Pulmonary artery endothelial cell (primary cell): Measurements from ENCODE around the gene WDFY4. TPM values are rescaled to one million over a fixed set of nuclear protein-coding genes. Genes with fewer than 3 reads are reported as not detected.

Experiments
- DNase-seq: peaks from one replicate; pipeline ENCODE4 v3.0.0-alpha.2; 2011; ENCODE audit warnings: low read depth, low spot score
- total RNA-seq: library from RNA; depleted of rRNA; stranded (reverse); fragments of >200 nt; gene quantifications from 2 replicates; pipeline ENCODE4 v1.2.3, GENCODE V29; 2014

Gene WDFY4
- total RNA-seq, 1 donor from 2014 or later = 19.1 TPM

DNA sequence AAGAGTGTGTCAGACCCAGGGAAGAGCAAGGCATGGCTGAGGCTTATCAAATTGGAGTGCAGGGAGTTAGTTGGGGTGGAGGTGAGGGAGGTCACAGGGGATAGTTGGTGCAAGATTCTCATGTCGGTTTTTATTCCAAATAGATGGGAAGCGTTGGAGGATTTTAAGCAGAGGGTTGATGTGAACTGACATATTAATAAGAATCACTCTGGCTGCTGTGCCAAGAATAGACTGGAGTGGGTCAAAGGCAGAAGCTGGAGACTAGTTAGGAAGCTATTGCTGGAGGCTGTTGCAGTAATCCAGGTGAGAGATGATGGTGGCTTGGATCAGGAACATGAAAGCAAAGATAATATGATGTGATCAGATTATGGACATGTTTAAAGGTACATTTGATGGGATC is 218.5 kb downstream of the WDFY4 start:
- DNase-seq = no peak

DNA sequence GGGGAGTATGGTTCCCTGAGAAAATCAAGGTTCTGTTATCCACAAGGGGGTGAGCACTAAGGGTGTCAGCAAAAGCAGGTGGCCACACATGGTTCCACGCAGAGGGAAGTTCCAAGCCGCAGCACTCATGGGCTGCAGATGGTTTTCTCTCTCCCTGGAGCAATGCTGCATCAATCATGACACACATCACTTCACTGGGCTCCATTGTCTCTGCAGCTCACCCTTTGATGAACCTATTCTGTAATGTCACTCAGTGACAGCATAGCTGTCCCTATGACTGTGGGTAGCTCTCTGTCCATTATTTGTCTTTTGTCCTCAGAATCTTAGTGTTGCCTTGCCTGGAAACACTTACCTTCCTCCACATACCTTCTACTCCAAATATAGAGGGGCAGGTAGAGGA is 220.2 kb downstream of the WDFY4 start:
- no peak for DNase-seq

DNA sequence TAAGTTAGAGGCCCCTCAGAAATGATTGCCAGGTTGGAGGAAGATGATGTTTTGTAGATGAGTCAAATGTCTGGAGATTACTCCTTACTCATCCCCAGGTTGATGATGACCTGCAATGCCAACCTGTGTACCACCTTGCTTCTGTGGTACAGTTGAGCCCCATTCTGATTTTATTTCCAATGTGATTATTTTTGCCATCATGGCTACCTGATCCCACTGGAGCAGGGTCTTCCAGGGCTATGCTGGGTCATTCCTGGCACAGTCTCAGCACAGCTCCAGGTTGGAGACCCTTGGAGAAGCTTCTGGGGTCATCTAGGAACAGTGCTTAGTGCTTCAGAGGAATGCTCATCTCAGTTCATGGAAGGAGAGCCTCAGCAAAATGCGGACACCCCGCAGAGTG is 220.6 kb downstream of the WDFY4 start:
- no peak for DNase-seq

DNA sequence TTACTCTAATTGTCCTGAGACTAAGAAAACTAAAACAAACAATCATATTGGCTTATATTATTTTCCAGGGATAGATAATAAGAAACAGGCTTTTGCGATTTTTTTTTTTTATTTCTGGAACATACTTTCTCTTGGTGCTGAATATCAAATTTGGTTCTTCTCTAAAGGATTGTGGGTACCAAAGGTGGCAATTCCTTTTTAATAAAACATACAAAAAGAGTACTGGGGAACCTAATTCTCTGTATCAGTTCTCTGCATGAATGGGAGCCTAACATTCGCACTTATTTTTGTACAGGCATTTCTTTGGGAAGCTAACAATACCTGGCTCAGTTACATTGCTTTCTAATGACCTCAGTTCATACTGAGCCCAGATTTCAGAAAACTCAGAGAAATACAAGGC is 222.2 kb downstream of the WDFY4 start:
- DNase-seq = no peak

DNA sequence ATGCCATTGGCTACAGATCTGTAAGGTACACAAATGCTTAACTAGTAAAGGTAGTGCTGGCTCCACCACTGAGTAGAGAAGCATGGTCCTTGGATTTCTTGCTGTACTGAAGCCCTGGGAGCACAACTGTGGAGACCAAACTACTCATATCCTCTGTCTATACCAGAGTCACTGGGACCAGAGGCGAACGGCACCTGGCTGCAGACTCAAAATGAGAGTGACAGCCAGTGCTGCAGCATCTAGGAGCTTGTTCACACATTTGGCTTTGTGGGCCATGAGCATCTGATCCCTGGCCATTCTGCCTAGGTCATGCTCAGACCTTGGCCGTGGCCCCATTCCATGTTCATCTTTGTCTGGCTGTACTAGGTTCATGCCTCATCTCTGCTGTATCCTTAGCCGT is 223.1 kb downstream of the WDFY4 start:
- no peak for DNase-seq

DNA sequence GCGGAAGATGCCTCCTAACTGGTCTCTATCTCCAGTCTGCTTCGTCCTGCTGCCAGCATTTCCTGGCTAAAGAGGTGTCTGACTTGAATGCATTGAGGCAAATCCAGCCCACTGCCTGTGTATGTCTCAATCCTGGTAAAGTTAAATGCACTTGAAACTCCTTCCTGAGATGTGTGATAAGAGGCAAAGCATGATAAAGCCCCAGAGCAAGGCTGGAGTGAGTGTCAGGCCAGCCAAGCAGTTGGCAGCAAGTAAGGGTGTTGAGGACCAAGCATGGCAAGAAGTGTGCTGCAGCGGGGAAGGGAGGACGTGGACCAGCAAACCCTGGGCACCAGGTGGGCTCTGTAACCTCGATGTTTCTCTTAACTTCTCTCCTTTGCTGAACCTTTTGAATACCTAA is 225.9 kb downstream of the WDFY4 start:
- no peak for DNase-seq

DNA sequence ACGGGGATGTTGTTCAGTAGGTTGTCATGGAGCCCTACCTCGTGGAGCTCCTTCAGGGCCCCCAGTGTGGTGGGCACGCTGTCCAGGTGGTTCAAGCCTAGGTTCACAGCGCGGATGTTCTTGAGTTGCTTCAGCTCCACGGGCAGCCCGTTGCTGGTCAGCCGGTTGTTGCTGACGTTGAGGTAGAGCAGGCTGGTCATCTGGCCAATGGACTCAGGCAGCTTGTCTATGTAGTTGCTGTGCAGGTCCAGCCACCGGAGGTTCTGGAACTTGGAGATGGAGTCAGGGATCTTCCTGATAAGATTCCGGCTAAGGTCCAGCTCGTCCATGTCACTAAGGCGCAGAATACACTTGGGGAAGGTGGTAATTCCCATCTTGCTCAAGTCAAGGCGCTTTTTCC is 229.0 kb downstream of the WDFY4 start:
- no peak for DNase-seq

DNA sequence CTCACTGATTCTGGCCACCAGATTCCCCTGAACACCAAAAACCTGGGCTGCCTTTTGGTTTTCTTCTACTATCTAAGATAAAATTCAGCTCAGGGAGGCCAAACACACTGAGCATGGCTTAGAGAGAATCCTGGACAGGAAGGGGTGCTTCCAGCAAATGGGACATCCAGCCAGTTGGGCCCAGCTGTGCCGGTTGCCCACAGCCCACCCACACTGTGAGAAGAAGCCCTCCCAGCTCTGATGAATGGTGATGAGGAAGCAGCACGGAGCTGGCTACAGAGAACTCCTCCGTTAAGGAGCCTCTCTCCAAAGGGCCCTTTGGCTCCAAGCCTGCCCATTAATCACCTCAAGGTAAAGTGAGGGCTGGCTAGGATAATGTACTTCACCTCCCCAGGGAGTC is 239.1 kb downstream of the WDFY4 start:
- DNase-seq = no peak

DNA sequence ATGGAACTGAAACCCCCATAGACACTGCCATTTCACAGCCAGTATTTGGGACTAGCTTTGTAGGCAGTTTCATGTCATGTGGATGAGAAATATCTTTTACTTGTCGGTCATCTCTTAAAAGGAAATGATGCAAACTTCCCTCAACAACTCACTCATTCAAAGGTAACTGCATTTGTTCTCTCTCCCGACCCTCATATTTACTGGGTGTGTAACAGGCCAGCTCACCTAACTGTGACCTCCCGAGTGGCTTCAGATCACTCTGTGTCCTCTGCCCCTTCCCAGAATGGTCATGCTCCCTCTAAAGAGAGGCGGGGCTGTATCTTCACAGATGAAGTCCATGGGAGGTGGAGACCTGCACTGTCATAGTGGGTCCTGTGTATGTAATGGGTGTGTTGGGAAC is 240.3 kb downstream of the WDFY4 start:
- no peak for DNase-seq

DNA sequence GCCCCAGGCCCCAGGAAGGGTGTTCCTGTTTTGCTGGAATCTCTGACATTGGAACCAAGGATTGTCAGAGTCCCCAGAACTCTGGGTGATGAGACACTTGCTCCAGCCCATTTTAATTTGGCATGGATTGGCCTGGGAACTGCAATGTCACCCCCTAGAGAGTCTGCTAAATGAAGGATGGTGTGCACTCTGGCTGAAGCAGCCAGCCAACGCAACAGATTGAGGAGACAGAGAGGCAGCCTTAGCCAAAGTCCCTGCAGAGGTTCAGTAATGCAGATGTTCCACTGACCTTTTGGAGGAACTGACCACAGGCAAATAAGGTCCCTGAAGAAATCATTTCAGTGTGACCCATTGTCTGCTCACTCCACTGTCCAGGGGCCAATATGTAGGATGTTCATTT is 241.6 kb downstream of the WDFY4 start:
- DNase-seq = no peak

DNA sequence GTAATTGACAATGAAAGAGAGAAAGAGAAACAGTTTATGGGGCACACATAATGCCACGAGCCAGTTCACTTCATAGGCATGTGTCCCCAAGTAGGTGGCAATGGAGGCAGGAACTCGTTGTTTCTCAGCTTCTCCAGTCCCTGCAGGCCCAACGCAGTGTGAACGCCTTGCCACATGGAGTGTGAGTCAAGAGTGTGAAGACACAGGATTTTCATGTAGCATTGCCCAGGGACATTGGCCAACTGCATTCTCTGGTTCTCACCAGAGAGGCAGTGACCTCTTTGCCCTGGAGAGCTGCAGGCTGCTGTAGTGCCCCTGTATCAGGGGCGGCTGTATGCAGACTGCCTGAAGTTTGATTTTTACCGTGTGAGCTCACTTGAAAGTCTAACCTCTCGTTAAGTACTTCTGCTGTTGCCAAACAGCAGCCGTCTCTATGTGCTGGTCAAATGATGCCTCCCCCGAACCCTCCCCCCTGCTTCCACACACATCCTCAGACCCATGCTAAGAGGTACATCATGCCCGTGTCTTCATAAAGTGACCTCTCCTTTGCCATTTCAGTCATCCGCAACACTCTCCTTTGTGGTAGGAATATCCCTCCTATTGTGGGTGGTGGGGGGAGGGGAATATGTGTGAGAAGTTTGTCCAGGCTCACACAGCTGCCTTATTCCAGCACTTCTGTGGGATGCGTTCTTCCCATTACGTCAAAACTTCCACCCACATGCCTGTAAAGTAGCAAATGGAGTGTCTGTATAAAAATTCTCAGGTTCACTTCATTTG is 242.3 kb downstream of the WDFY4 start:
- no peak for DNase-seq

DNA sequence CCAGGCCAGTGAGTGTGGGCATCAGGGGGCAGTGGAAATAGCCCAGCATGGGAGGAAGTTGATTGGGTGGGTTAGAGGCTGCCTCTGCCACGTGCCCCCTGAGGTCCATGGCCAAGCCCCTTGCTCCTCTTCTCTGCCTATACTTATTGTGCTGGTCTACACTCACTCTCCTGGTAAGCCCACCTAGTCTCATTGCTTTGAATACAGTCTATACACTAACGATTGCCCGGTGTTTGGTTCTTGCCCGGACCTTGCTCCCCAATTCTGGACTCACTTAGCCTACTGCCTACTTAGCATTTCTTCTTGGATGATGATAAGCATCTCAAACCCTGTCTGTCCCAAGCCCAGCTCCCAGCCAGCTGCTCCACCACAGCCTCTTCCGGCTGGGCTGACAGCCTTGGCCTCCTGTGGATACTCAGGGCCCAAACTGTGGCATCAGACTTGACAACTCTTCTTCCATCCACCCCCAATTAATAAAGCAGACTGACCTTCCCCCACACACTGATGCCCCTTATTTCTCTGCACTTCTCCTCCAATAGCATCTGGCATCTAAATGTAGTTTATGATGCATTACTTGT is 244.8 kb downstream of the WDFY4 start:
- DNase-seq = no peak

DNA sequence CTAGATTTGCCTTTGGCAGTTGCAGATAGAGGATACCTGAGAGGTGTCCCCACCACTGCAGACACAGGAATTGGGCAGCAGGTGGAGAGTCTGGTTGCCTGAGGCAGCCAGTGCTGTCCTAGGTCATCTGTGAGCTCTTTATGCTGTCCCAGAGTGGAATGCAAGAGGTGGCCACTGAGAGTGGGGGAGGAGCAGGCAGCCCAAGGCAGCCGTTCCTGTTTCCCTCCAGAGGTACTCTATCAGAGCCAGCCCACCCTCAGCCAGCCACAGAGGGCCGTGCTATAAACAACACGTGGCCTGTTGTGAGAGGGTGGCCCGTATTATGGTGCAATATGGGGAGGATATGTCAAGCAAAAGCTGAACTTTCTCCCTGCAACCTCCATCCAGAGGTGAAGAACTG is 246.5 kb downstream of the WDFY4 start:
- DNase-seq = no peak

DNA sequence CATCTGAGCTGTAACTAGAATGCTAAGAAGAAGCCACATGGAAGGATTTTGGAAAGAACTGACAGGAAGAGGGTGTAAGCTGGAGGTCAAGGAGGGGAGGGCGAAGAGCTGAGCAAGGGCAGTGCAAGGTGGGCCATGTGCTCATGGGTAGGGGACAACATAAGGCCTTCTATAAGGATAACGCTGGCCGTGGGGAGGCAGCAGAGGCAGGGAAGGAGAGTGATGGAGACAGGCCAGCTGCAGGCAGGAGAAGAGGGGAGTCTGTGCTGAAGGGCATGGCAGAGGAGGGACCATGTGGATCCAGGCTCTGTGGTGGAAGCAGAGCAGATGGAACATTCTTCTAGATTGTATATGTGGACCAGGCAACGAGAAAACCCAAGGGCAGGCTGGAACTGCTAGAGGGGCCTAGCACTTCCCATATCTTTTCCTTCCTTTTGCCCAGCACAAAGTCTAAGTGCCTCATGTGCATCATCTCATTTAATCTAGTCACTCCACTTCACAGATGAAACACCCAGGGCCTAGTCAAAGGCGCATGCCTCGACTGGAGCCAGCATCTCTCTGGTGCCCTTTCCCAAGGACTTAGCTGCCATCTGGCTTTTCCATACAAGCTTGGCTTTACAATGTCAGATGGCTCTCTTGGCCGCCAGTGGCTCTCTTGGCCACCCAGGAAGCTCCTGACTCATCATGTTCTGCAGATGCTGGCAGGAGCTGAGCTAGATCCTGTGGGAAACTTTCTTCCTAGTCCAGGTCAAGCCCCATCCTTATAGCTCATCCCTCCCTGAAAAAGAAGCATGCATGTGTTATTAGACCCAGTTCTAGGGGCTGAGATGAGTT is 248.4 kb downstream of the WDFY4 start:
- DNase-seq = no peak

DNA sequence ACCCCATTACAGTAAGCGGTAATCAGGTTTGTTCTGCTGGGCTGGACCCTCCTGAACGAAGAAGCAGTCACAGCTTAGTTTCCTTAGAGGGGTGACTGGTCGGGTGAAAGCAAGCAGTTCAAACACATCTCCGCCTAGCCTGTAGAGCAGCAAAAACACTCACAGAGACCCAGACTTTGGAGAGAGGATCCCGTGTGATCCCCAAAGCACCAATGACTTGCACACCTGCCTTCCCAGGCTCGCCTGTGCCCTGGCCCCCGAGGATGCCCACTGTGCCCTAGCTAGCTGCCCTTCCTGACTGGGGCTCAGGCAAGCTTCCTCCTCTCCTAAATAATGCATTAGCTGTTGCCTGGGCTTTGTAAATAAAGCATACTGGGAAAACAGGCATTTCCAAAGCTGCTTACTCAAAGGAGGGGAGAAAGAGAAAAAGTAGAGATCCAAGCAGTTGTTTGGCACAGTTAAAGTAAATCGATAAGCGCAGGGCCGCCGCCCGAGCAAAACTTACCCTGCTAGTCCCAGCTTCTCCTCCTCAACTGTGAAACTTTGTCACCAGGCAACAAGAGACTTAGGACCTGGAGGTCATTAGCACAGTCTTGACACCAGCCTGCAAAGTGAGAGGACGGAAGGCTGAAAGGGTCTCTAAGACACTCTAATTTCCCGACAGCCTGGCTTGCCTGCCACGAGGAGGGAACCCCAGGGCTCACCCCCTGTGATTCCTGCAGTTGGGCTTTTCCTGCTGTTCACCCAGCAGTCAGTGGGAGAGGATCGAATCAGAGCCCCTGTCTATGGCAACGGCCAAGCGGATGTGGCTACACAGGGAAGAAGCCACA is 250.2 kb downstream of the WDFY4 start:
- DNase-seq = no peak

DNA sequence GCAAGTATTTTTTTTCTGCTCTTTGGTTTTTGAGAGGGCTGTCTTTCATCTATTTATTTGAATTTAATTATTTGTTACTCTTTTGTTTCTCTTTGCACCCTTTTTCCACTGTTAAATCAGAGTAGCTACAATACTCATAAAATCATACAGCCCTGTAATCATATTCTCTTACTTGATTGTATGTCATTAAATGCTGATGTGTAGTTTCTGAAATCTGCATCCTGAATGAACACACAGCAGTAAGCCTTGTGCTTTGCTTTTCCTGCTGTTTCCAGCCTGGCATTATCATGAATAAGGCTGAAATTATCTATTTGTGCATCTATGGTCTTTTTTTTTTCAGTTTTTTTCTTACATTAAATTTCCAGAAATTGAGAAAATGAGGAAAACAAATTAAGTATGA is 250.9 kb downstream of the WDFY4 start:
- no peak for DNase-seq

DNA sequence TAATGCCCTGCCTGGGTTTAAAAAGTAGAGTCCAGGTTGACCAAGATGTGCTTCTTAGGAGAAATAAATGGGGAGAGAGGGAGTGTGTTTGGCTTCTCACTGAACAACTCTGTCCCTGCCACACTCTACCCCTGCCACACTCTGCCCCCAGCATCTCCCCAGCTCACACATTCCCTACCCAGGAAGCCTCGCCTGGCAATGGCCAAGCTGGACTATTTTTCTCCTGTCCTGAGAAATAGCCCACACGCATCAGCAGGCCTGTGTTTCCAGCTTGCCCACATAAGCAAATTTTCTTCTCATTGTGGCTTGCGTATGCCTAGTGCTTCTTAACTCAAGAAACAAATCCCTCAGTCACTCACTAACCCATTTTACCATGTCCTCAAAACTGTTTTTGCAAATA is 253.1 kb downstream of the WDFY4 start:
- DNase-seq = no peak

DNA sequence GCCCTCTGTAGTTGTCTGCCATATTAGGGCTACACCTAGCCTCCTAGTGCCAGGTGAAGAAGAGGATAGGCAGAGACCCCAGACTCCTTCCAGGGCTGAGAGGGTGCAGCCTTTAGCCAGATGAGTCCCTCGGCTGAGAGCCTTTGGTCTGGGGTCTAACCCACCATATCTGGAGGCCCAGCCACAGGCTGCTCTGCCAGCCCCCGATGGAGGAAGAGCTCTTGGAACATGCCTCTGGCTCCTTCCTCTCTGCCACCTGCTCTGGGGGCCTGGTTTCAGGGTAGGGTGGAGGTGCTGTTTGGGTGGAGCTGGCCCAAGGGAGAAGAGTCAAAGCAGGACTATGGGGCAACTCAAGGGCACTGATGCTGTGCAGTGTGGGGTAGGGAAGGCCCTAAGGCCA is 253.6 kb downstream of the WDFY4 start:
- no peak for DNase-seq

DNA sequence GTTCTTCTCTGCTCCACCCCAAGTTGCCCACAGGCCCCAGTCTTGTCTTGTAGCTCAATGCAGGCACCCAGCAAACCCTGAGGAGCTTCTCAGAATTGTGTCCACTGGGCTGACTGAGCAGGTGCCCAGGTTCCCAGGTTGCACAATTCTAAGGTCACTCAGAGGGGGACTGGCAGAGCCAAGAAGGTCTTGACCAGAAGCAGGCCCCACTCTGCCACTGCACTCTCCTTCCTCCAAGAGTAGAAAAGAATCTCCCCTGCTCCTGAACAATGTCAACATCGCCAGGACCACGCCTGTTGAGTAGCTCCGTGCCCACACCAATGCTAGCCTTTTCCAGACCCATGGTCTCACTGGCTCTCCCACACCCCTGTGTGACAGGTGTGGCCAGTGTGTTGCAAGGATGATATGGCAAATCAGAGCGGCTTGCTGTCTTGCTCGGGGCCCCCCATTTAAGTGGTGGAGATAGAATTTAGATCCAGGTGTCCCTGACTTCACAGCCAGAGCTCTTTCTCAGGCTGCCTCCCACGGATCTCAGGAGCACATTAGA is 254.4 kb downstream of the WDFY4 start:
- no peak for DNase-seq

DNA sequence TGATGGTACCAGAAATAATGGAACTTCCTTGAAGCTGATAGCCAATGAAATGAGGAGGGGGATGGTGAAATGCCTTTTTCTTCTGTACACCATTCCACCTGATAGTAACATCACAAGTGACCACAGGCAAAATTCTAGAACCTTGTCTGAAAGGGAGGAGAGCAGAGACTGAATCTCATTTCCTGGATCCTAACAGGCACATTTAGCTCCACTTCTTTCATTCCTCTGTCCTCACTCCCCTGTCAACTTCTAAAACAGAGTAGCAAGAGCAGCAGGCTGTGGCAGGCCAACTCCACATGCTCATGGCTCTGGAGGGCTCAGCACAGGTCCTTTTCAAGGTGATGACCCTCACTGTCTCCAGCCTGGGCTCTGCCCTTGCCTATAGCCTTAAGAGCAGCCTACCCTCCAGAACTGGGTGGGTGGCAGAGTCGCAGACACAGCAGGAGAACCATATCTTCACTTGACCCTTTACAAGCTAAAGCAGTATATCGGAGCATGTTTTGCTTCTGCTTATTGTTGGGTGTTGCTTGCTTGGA is 255.2 kb downstream of the WDFY4 start, which contains the start of gene LRRC18:
Gene LRRC18 (minus strand): TSS at position 51 of the 536 bp plus-strand sequence. CDS start 25,685 bp downstream, outside the sequence.
- no peak for DNase-seq

DNA sequence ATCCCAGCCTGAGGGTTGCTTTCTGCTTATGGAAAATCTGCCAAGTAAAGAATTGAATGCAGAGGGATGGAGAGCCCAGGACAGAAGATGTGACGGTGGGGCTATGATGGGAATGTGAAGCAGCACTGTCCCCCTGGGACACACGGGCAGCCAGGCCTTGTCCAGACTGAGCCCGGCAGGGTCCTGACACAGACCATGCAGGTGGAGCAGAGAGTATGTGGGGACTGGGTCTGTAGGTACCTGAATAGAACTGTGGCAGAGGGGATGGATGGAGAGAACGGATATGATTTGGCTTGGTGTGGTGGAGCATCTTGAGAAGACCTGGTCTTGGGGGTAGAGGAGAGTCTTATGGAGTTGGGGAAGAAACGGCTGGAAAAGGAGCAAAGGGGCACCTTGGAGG is 255.7 kb downstream of the WDFY4 start:
- no peak for DNase-seq
